ENCODE measurements around the gene SPAG9.
A peak's percentile ranks its signal among the peaks of the same experiment; 100 is the strongest.

Gene SPAG9

DNA sequence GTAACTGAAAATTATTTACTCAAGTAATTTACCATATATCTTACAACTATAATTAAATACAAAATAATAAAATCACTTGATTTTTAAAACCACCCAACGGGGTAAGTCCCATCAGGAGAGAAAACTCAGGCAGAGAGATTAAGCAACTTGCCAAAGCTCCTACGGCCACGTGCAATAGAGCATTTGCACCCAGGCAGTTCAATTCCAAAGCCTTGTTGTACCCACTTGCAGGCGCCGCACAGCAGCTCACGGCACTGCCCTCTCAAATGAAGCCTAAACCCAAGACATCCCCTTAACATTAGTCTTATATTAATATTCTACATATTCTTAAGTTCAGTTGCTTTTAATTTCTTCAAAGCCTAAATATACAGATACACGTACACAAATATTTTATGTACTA lies 75.7 kb downstream of the SPAG9 start:
- no peak for DNase-seq (ENCODE audit: low spot score)

DNA sequence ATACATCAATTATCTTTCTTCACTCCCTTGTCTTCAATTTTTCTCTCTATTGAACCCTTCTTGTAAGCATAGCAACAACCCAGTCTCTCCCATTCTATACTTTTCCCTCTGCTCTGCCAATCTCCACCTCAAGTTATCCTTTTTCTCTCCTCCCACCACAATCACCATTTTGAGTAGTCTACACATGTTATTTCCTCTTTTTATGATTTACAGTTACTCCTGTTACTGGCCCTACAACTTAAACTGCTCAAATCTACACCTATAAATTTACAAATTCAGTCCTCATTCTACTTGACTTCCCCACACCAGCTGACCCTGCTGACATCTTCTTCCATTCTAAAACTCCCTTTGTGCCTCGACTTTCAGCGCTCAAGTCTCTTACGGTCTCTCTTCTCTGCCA lies 84.6 kb downstream of the SPAG9 start:
- DNase-seq (ENCODE audit: low spot score) = no peak

- DNase-seq (ENCODE audit: low spot score) = no peak
Measured at GRCh38 chr17:51035431-51035830, 85.2 kb downstream of the SPAG9 start.

DNA sequence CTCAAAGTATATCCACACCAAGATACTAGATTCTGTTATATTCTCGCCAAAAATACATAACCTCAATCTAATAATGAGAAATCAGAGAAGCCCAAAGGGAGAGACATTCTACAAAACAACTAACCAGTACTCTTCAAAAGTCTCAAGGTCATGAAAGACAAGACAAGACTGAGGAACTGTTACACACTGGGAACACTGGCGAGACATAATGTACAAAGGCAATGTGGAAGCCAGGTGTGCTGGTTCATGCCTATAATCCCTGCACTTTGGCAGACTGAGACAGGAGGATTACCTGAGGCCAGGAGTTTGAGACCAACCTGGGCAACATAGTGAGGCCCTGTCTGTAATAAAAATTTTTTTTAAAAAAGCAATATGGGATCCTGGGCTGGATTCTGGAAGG lies 85.9 kb downstream of the SPAG9 start:
- no peak for DNase-seq (ENCODE audit: low spot score)

- DNase-seq (ENCODE audit: low spot score) = no peak
Measured at GRCh38 chr17:51032850-51033249, 87.8 kb downstream of the SPAG9 start.

- DNase-seq (ENCODE audit: low spot score) = peak; percentile 33
Measured at GRCh38 chr17:51029568-51030463, 90.9 kb downstream of the SPAG9 start.

DNA sequence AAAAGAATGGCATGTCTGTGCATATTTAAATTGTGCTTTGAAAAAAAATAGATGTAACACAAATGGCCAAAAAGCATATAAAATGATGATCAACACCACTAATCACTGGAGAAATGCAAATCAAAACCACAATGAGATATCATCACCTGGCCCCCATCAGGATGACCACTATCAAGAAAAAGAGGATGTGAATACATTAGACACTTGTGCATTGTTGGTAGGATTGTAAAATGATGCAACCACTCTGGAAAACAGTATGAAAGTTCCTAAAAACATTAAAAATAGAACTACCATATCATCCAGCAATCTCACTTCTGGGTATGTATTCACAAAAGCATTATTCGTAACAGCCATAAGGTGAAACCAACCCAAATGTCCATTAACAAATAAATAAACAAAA lies 91.5 kb downstream of the SPAG9 start:
- no peak for DNase-seq (ENCODE audit: low spot score)

GRCh38 chr17:51028176-51028863 lies 92.3 kb downstream of the SPAG9 start:
- DNase-seq (ENCODE audit: low spot score) = no peak

DNA sequence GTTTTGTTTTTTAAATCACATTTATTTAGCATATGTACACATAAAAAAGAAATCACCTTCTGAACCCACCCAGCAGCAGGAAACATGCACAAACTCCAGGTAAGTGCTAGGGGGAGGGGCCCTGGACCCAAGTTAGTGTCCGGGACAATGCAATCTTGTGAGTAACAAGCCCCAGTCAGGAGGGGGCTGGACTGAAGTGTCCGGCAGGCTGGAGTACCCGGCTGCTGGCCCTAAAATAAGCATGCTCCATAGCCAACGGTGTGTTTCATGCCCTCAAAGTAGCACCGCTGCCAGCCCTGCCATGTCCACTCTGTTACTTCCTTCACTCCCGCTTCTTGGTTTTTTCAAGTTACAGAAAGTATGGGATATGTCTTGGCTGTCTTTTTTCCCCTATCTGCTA lies 102.1 kb downstream of the SPAG9 start:
- DNase-seq (ENCODE audit: low spot score) = no peak

DNA sequence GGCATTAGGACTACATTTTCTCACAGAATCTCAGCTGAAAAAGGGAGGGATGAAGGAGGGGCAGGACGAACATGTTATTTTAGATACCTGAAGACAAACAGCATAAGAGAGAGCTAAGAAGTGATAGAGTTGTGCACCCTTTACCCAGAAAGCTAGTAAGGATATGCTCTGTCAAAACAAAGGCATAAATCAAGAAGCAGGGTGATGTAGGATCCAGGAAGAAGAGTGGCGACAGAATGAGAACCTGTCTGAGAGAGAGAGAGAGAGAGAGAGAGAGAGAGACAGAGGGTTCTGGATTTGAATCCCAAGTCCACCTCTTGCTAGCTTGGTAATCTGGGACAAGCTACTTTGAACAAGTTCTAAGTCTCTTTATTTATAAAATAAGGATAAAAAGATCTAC lies 103.4 kb downstream of the SPAG9 start:
- no peak for DNase-seq (ENCODE audit: low spot score)

- no peak for DNase-seq (ENCODE audit: low spot score)
Measured at GRCh38 chr17:51016099-51016498, 104.6 kb downstream of the SPAG9 start.

DNA sequence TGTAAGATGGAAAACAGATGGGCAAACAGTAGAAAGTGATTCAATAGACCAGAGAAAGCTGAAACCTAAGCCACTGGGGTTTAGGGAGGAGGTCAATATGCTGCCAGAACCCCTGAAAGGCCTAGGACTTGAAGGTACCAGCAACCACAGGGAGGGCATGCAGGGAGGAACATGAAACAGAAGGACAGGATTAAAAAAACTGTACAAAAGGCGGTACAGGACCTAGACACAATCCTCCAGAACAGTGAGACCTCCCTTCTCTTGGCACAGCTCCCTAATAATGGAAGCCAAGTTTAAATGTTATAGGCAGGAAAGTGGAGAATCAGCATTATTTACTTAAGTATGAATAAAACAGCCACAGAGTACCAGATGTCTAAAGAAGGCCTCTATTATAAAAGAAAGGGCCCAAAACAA lies 105.5 kb downstream of the SPAG9 start:
- no peak for DNase-seq (ENCODE audit: low spot score)

DNA sequence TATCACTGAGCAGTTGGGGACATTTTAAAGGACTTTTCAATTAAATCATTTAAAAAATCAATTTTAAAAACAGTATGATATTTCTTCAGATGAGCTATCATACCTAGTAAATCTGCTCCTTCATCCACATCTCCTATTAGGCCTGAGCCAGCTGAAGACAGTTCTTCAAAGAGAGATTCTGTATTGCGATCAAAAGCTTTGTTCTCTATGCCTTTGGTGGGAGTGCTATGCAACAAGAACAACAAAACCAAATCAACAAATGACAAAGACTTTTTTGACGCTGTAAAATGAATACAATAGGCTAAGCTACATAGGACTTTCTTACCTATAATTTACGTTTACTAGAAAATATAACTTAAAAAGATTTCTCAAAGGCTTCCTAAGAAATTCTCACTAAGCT lies 106.5 kb downstream of the SPAG9 start:
- DNase-seq (ENCODE audit: low spot score) = no peak

DNA sequence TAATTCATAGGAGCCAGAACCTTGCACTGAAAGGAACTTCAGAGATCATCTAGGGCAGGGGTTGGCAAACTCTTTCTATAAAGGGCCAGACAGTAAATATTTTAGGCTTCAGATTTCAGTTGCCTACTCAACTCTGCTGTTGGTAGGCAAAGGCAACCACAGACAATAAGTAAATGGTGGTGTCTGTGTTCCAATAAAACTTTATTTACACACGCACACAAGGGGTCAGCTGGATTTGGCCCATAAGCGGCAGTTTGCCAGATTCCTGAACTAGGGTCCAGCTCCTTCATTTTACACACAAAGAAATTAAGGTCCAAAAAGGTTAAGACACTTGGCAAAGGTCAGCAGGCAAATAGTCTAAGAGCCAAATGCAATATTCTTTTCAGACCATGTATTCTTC lies 107.3 kb downstream of the SPAG9 start:
- no peak for DNase-seq (ENCODE audit: low spot score)

GRCh38 chr17:51012538-51012937 lies 108.1 kb downstream of the SPAG9 start:
- DNase-seq (ENCODE audit: low spot score) = no peak

DNA sequence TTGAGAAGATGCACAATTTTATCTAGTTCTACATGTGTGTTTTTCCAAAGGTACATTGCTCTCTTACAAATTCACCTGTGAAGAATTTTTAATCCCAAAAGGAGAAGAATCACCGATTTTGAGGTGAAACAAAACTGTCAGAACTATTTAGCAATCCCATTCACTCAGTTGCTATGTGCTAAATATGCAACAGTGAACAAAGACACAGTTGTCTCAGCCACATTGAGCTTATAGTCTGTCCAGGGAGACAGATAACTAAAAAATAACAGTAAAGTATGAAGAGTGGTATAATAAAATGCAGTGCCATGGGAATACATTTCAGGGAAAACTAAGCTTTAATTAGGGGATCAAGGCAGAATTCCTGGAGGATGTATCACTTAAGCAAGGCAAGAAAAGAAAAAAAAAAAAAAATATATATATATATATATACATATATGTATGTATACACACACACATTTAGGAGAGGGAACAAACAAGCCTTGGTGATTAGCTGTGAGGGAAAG lies 110.4 kb downstream of the SPAG9 start:
- DNase-seq (ENCODE audit: low spot score) = no peak

DNA sequence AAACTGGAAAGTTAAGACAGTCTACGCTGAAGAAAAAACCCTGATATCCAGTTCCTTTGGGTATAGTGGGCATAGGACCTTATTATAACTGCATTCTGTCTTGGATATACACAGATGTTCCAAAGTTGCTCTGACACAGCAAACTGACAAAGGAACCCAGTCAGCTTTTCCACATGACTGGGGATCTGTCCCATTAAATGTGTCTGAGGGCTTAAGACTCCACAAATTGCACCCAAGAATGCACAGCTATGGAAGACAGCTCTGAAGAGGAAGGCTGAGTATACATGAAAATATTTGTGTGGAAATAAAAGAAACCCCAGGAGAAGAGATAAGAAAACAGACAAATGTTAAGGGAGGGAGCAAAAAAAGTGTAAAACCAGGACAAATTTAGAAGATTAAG lies 114.1 kb downstream of the SPAG9 start:
- DNase-seq (ENCODE audit: low spot score) = no peak

- DNase-seq (ENCODE audit: low spot score) = no peak
Measured at GRCh38 chr17:51005768-51006167, 114.9 kb downstream of the SPAG9 start.

DNA sequence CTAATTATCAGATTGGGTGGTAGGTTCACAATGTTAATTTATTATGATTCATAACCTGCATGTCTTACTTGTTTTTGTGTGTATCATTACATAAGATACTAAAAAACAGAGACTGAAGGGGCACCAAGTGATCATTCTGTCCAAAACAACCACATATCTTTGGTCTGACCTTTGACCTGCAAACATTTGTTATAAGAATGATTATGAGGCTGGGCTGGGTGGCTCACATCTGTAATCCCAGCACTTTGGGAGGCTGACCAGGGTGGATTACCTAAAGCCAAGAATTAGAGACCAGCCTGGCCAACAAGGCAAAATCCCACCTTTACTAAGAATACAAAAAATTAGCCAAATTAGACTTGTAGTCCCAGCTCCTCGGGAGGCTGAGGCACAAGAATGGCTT lies 116.4 kb downstream of the SPAG9 start:
- no peak for DNase-seq (ENCODE audit: low spot score)

GRCh38 chr17:51000835-51001638 lies 119.6 kb downstream of the SPAG9 start:
- DNase-seq (ENCODE audit: low spot score) = peak; percentile 60

DNA sequence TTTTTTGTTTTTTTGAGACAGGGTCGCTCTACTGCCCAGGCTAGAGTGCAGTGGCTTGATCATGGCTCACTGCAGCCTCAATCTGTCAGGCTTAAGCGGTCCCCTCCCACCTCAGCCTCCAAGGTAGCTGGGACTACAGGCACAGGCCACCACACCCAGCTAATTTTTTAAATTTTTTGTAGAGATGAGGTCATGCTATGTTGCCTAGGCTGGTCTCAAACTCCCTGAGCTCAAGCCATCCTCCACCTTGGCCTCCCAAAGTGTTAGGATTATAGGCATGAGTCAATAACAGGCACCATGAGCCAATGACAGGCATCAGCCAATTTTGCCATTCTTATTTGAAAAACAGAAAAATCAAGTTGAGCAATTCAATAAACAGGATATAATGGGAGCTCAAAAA lies 125.0 kb downstream of the SPAG9 start:
- no peak for DNase-seq (ENCODE audit: low spot score)

GRCh38 chr17:50993544-50993943 lies 127.1 kb downstream of the SPAG9 start:
- no peak for DNase-seq (ENCODE audit: low spot score)

DNA sequence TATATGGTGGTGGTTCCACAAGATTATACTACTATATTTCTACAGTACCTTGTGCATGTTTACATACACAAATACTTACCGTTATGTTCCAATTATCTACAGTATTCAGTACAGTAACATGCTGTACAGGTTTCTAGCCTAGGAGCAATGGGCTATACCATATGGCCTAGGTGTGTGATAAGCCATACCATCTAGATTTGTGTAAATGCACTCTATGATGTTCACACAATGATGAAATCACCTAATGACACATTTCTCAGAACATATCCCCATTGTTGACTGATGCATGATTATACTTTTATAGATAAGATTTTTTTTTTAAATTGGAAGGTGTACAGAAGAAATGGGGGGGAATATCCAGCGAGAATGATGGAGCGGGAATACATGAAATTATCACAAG lies 131.5 kb downstream of the SPAG9 start:
- no peak for DNase-seq (ENCODE audit: low spot score)
